Ovary (tissue), 3 donors: ENCODE data around the gene CAPN1.

Source experiments
- CTCF ChIP-seq, 3 donors: fragments of 450-650 bp in 2 of 3; fragments of 200-600 bp in 1 of 3; IDR thresholded peaks; one replicate each; pipeline versions ENCODE4 v1.5.1 to v1.8.0; 2016 to 2022; ENCODE audit warnings: antibody characterized with exemption in 3 of 3, mild to moderate bottlenecking in 1 of 3
- POLR2A ChIP-seq: fragments of 450-650 bp; IDR thresholded peaks from one replicate; pipeline ENCODE4 v1.6.1; 2017; ENCODE audit warnings: antibody characterized with exemption, mild to moderate bottlenecking, moderate library complexity
- donor health status: DM: no; HTN: no; CAD: no.

GRCh38 chr11:65204143-65204542, 22.4 kb downstream of the CAPN1 start:
- TF ChIP-seq CTCF (IDR thresholded peaks at IDR 0.05) (no peak), POLR2A (no peak)
